ENCODE results near the gene ASTN2.

Gene ASTN2

DNA sequence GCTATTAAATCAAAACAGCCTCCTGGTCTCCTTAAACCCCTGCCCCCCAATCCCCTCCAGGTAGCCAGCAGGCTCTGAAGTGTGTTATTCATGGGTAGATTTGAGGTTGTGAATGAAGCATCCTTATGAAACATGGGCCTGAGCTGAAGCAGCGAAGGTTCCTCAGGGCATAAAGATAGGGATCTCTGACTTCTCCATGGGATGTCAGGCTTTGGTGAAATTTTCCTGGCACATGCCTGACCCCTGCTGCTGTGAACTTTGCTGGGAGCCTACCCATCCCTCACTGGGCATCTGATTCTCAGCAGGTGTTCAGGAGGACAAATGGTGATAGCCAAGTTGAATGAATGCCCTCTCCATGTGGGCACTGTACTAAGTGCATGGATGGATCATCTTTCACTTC, 250.3 kb downstream of the ASTN2 start:
- DNase-seq (ENCODE audit: low spot score): no peak

- DNase-seq (ENCODE audit: low spot score): no peak
These were observed 254.6 kb downstream of the ASTN2 start for GRCh38 chr9:117160254-117160653.

GRCh38 chr9:117156771-117157535, 257.9 kb downstream of the ASTN2 start:
- DNase-seq (ENCODE audit: low spot score): no peak

DNA sequence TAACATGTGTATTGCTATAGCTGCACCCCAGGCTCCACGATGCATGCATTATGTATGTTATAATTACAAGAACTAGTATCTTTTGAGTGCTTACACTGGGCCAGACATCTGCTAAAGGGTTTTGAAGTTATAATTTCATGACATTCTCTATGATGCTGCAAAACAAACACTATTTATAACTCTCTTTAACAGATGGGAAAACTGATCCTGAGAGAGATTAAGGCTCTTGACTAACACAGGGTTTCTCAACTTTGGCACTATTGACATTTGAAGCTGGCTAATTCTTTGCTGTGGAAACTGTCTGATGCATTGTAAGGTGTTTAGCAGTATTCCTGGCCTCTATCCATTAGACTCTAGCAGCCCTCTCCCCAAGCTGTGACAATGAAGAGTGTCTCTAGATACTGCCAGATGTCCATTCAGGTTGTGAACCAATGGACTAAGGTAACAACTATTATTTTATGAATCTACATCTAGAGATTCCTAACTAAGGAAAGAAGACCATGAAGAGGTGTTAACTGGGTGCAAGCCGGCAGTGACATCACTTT, 258.6 kb downstream of the ASTN2 start:
- DNase-seq (ENCODE audit: low spot score): no peak

GRCh38 chr9:117153021-117153420, 261.8 kb downstream of the ASTN2 start:
- DNase-seq (ENCODE audit: low spot score): no peak

GRCh38 chr9:117151716-117152115, 263.1 kb downstream of the ASTN2 start:
- no peak for DNase-seq (ENCODE audit: low spot score)

DNA sequence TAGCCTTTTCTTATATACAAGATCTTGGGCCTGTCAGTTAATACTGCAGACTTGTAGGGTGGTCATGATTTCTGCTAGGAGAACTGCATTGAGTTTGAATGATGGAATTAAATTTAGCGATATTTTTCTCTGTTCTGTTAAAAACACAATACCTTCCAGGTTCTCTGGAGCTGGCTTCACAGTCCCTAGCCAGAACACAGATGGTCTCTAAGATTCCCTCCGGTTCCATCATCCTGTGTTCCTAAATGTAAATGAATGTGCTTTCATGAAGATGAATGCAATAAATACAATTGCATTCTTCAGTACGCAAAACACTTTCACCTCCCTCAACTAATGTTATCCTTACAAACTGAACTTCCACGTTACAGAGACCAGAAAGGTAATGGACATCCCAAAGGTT, 264.9 kb downstream of the ASTN2 start:
- no peak for DNase-seq (ENCODE audit: low spot score)

DNA sequence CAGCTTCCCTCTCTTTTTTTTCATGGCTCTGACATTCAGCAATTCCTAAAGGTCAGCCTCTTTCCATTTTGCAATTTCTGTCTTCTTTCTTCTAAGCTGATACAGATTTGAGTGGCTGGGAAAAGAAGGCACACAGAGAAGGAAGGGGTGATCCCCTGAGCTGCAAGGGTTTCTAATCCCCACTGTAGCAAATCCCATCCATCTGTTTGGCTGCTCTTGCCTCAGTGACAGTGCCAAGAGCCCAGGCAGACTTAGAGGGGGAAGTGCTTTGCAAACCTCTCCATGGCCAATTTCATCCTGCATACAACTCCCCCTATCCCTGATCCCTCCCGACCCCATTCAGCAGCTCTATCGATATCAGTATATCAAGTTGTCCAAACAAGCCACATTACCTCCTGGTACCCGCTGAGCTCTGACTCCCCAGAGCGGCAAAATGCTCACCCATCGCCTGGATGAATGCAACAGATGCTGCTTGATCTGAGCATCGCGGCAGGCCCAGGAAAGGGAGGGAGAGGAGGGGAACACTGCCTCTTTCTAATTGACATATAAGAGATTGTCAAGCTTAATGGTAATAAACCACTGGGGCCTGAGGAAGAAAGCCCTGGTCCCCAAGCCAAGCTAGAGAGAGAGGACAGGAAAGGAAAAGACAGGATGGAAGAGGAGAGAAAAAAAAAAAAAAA, 268.9 kb downstream of the ASTN2 start:
- DNase-seq (ENCODE audit: low spot score): no peak

GRCh38 chr9:117145081-117145480, 269.8 kb downstream of the ASTN2 start:
- no peak for DNase-seq (ENCODE audit: low spot score)

DNA sequence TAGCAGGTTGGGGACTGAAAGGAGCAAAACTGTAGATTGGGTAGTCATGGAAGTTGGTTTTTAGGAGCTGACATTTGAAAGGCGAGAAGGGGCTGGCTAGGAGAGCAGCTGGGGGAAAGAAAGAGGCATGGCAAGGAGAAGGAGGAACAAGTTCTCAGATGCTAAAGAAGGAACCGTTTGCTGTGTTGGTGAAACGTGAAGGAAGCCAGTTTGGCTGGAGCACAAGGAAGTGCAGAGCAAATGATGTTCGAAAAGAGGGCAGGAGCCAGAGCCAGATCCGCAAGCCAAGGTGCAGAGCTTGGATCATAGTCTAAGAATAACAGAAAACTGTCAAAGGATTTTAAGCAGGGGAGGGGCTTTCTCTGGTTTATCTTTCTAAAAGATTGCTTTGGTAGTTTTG, 276.6 kb downstream of the ASTN2 start:
- DNase-seq (ENCODE audit: low spot score): no peak

DNA sequence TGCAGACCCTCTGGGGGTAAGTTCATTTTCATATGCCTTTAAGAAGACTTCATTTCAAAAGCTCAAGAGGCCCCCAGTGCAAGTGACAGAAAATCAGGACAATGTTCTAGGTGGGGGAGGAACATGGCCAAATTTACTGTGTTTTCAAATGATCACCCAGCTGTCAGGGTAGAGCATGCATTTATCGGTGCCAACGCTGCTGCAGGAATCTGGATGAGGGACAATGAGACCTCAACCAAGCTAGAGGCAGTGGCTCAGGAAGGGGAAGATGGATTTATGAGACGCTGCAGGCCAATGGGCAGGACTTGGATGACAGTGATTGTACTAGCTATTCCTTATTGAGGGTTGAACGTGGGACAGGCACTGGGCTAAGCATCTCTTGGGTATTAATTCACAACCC, 278.4 kb downstream of the ASTN2 start:
- no peak for DNase-seq (ENCODE audit: low spot score)

GRCh38 chr9:117135501-117136098, 279.3 kb downstream of the ASTN2 start:
- no peak for DNase-seq (ENCODE audit: low spot score)

GRCh38 chr9:117134826-117135500, 279.9 kb downstream of the ASTN2 start:
- no peak for DNase-seq (ENCODE audit: low spot score)

GRCh38 chr9:117126871-117127270, 288.0 kb downstream of the ASTN2 start:
- DNase-seq (ENCODE audit: low spot score): no peak

GRCh38 chr9:117125531-117125930, 289.3 kb downstream of the ASTN2 start:
- DNase-seq (ENCODE audit: low spot score): no peak

DNA sequence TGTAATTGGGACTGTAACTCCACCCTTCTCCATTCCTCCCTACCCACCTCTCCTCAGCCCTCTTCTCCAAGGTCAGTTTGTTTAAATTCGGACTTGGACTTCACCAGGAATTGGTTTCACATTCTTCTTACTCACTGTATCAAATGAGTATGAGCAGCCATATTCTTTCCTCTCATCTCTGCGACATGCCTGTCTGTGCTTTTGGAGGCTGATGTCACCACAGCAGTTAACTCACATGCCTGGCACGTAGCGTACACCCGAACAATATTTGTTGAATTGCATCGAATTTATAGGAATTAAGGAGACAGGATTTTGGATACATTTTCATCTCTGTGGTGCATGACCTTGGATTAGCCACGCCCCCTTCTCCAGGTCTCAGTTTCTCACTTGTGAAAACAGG, 291.1 kb downstream of the ASTN2 start:
- DNase-seq (ENCODE audit: low spot score): no peak

GRCh38 chr9:117122953-117123352, 291.9 kb downstream of the ASTN2 start:
- DNase-seq (ENCODE audit: low spot score): no peak

- DNase-seq (ENCODE audit: low spot score): no peak
These were observed 292.8 kb downstream of the ASTN2 start for GRCh38 chr9:117122102-117122501.

- no peak for DNase-seq (ENCODE audit: low spot score)
These were observed 293.5 kb downstream of the ASTN2 start for GRCh38 chr9:117121316-117121715.

DNA sequence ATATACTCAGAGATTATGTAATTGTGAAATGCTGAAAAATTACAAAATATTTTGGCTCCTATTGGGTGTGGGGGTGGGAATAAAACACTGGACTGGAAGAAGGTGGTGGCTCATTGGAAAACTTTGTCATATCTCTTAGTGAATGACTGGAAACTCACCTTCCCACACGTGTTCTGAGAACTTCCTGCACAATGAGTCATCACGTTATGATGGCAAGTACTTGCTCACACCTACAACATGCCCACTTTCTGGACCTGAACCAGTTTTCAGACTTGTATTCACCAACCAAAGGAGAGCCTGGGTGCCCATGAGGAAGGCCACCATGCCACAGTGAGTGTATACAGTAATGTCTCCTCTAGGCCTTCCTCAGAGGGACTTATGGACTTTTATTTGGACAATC, 294.8 kb downstream of the ASTN2 start:
- no peak for DNase-seq (ENCODE audit: low spot score)

DNA sequence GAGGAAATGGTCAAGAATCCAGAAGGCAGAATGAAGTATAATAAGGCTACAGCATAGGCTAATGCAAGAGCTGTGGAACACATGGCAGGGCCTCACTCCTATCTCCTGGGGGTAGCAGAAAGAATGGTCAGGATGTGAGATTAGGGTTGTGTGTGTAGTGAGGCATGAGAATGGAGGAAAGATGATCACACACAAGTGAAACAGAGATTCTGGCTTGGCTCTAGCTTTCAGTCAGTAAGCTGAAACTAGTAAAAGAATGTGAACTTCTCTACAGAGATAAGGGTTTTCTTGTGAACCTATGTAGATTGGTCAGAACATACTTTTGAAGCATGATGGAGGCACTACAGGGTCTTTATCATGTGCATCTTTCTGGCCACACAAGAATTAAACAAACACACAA, 298.8 kb downstream of the ASTN2 start:
- no peak for DNase-seq (ENCODE audit: low spot score)

GRCh38 chr9:117114768-117115167, 300.1 kb downstream of the ASTN2 start:
- no peak for DNase-seq (ENCODE audit: low spot score)

All from germinal center (tissue), 1 donor.